SK-N-SH (cell line): Measurements from ENCODE around the gene ZFP92.

Experiments
- CHD2 ChIP-seq: fragments of 150-350 bp; IDR thresholded peaks from 2 replicates; pipeline ENCODE4 v1.6.1; 2018; ENCODE audit warnings: low read length; ENCODE audit not compliant: partially characterized antibody
- FOSL2 ChIP-seq: IDR thresholded peaks from 2 replicates; pipeline ENCODE4 v1.4.0; 2012; ENCODE audit warnings: low read depth, mild to moderate bottlenecking, moderate library complexity, borderline replicate concordance
- GATA2 ChIP-seq: sonication (generic); formaldehyde crosslinking; IDR thresholded peaks from 2 replicates; pipeline ENCODE4 v1.5.0; 2020; ENCODE audit warnings: mild to moderate bottlenecking, missing genetic modification reagents
- JUND ChIP-seq: IDR thresholded peaks from 2 replicates; pipeline ENCODE4 v1.4.0; 2012
- NRF1 ChIP-seq: IDR thresholded peaks from 2 replicates; pipeline ENCODE4 v1.6.1; 2012; ENCODE audit warnings: low read depth, mild to moderate bottlenecking, low read length
- POLR2AphosphoS5 ChIP-seq: IDR thresholded peaks from 2 replicates; pipeline ENCODE4 v1.6.1; 2012; ENCODE audit warnings: low read depth, low read length
- RXRA ChIP-seq: IDR thresholded peaks from 2 replicates; pipeline ENCODE4 v1.4.0; 2012; ENCODE audit warnings: low read depth, mild to moderate bottlenecking, borderline replicate concordance
- TAF1 ChIP-seq: IDR thresholded peaks from 2 replicates; pipeline ENCODE4 v1.6.1; 2012; ENCODE audit warnings: low read depth, mild to moderate bottlenecking, low read length, moderate library complexity, borderline replicate concordance
- TCF12 ChIP-seq: IDR thresholded peaks from 2 replicates; pipeline ENCODE4 v1.4.0; 2012
- YY1 ChIP-seq: IDR thresholded peaks from 2 replicates; pipeline ENCODE4 v1.4.0; 2012; ENCODE audit warnings: low read depth, mild to moderate bottlenecking
- TF ChIP-seq, protein P1 (sequence below): fragments of 200-600 bp; sonication (generic); IDR thresholded peaks from 2 replicates; pipeline ENCODE4 v1.6.1; 2017; ENCODE audit warnings: antibody characterized with exemption, mild to moderate bottlenecking, moderate library complexity

DNA sequence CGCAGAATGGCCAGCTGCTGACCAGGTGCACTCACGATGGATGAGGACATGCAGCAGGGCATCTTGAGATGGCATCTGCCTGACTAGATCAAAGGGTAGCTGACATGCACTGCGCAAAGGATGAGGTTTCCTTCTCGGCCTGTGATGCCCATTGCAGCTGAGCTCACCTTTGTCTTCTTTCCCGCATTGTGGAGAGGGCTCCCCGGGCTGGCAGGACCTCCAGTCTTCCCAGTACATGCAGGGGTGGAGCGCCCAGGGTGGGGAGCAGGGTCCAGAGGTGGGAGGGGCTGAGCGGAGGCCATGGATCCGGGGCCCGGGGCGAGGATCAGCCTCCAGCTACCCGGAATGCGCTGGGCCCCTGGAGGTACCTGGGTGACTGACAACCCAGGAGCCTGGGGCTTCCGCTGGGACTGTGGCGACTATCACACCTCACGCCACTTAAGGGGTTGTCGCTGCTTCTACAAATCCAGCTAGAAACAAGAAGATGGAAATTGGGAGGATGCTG, 22.6 kb downstream of the ZFP92 start:
- TF ChIP-seq, protein P1, sequence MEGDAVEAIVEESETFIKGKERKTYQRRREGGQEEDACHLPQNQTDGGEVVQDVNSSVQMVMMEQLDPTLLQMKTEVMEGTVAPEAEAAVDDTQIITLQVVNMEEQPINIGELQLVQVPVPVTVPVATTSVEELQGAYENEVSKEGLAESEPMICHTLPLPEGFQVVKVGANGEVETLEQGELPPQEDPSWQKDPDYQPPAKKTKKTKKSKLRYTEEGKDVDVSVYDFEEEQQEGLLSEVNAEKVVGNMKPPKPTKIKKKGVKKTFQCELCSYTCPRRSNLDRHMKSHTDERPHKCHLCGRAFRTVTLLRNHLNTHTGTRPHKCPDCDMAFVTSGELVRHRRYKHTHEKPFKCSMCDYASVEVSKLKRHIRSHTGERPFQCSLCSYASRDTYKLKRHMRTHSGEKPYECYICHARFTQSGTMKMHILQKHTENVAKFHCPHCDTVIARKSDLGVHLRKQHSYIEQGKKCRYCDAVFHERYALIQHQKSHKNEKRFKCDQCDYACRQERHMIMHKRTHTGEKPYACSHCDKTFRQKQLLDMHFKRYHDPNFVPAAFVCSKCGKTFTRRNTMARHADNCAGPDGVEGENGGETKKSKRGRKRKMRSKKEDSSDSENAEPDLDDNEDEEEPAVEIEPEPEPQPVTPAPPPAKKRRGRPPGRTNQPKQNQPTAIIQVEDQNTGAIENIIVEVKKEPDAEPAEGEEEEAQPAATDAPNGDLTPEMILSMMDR: no peak
- no peak for TF ChIP-seq POLR2AphosphoS5
- no peak for TF ChIP-seq FOSL2
- no peak for TF ChIP-seq YY1
- TF ChIP-seq TCF12: no peak
- no peak for TF ChIP-seq JUND
- TF ChIP-seq RXRA: no peak
- no peak for TF ChIP-seq CHD2
- TF ChIP-seq NRF1: no peak
- no peak for TF ChIP-seq GATA2
- TF ChIP-seq TAF1: no peak
